PFSK-1 (cell line): ENCODE data around the gene MUTYH.

ENCODE experiments used
- FOXP2 ChIP-seq: optimal IDR thresholded peaks from 2 replicates; pipeline ENCODE3; 2011; ENCODE audit warnings: borderline replicate concordance, control low read depth, inconsistent platforms; ENCODE audit not compliant: insufficient read depth; ENCODE audit errors: extremely low read length, extremely low read depth
- POLR2AphosphoS5 ChIP-seq: IDR thresholded peaks from 2 replicates; pipeline ENCODE4 v1.6.1; 2012; ENCODE audit warnings: low read depth, mild to moderate bottlenecking, control low read depth, low read length, moderate library complexity
- SIN3A ChIP-seq: IDR thresholded peaks from 2 replicates; pipeline ENCODE4 v1.6.1; 2012; ENCODE audit warnings: mild to moderate bottlenecking, low read length, moderate library complexity, borderline replicate concordance; ENCODE audit not compliant: insufficient read depth
- TAF1 ChIP-seq: IDR thresholded peaks from 2 replicates; pipeline ENCODE4 v1.6.1; 2012; ENCODE audit warnings: low read length, control low read depth, borderline replicate concordance; ENCODE audit not compliant: insufficient read depth
- TF ChIP-seq, protein P1 (sequence below), 2 experiments: IDR thresholded peaks; 2 replicates each; pipeline versions ENCODE4 v1.6.1 to v1.8.0; 2011 to 2012; ENCODE audit warnings: low read depth in 2 of 2, low read length in 2 of 2, control low read depth in 1 of 2, inconsistent platforms in 1 of 2, mild to moderate bottlenecking in 1 of 2, moderate library complexity in 1 of 2; ENCODE audit not compliant: insufficient read depth in 1 of 2

GRCh38 chr1:45356186-45356585, 15.9 kb upstream of the MUTYH start:
- TF ChIP-seq POLR2AphosphoS5, result no peak
- no peak for TF ChIP-seq SIN3A
- TF ChIP-seq, protein P1, sequence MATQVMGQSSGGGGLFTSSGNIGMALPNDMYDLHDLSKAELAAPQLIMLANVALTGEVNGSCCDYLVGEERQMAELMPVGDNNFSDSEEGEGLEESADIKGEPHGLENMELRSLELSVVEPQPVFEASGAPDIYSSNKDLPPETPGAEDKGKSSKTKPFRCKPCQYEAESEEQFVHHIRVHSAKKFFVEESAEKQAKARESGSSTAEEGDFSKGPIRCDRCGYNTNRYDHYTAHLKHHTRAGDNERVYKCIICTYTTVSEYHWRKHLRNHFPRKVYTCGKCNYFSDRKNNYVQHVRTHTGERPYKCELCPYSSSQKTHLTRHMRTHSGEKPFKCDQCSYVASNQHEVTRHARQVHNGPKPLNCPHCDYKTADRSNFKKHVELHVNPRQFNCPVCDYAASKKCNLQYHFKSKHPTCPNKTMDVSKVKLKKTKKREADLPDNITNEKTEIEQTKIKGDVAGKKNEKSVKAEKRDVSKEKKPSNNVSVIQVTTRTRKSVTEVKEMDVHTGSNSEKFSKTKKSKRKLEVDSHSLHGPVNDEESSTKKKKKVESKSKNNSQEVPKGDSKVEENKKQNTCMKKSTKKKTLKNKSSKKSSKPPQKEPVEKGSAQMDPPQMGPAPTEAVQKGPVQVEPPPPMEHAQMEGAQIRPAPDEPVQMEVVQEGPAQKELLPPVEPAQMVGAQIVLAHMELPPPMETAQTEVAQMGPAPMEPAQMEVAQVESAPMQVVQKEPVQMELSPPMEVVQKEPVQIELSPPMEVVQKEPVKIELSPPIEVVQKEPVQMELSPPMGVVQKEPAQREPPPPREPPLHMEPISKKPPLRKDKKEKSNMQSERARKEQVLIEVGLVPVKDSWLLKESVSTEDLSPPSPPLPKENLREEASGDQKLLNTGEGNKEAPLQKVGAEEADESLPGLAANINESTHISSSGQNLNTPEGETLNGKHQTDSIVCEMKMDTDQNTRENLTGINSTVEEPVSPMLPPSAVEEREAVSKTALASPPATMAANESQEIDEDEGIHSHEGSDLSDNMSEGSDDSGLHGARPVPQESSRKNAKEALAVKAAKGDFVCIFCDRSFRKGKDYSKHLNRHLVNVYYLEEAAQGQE (IDR thresholded peaks at IDR 0.05; ENCODE audit: insufficient read depth in 1 of 2, low read depth in 2 of 2, low read length in 2 of 2), result no peak
- no peak for TF ChIP-seq TAF1
- no peak for TF ChIP-seq FOXP2
